HG03196 (cell line): Measurements from ENCODE around the gene VPS16.

ENCODE experiments used
- ATAC-seq: cut with Tn5 transposase; IDR thresholded peaks from one replicate; pipeline ENCODE4 v1.9.1; 2021; ENCODE audit not compliant: unreplicated experiment

Gene VPS16

GRCh38 chr20:2834401-2835110, 6.0 kb upstream of the VPS16 start:
- no peak for ATAC-seq

GRCh38 chr20:2835331-2835796, 5.2 kb upstream of the VPS16 start:
- no peak for ATAC-seq

- no peak for ATAC-seq
These were observed 4.5 kb upstream of the VPS16 start for GRCh38 chr20:2836035-2836434.

- no peak for ATAC-seq
These were observed 3.2 kb upstream of the VPS16 start for GRCh38 chr20:2837221-2837960.

GRCh38 chr20:2838170-2838797, 2.3 kb upstream of the VPS16 start:
- ATAC-seq: no peak

GRCh38 chr20:2838847-2839671, 1.5 kb upstream of the VPS16 start:
- ATAC-seq: no peak

GRCh38 chr20:2839732-2840137, 810 bp upstream of the VPS16 start:
- ATAC-seq: no peak

- peak; percentile 26 for ATAC-seq
These were observed 504 bp downstream of the VPS16 start for GRCh38 chr20:2840967-2841531.

- no peak for ATAC-seq
These were observed 5.1 kb downstream of the VPS16 start for GRCh38 chr20:2845607-2846006.

GRCh38 chr20:2846698-2847097, 6.2 kb downstream of the VPS16 start:
- no peak for ATAC-seq

- no peak for ATAC-seq
These were observed 7.3 kb downstream of the VPS16 start for GRCh38 chr20:2847802-2848201.

GRCh38 chr20:2849529-2849928, 9.0 kb downstream of the VPS16 start:
- ATAC-seq: no peak

- no peak for ATAC-seq
These were observed 10.5 kb downstream of the VPS16 start for GRCh38 chr20:2851086-2851485.

- ATAC-seq: no peak
These were observed 18.0 kb downstream of the VPS16 start for GRCh38 chr20:2858591-2858990.

GRCh38 chr20:2859330-2860121, 19.0 kb downstream of the VPS16 start:
- ATAC-seq: no peak

- ATAC-seq: no peak
These were observed 24.1 kb downstream of the VPS16 start for GRCh38 chr20:2864626-2865025.

GRCh38 chr20:2865101-2865500, 24.6 kb downstream of the VPS16 start:
- no peak for ATAC-seq

GRCh38 chr20:2865630-2866029, 25.1 kb downstream of the VPS16 start:
- no peak for ATAC-seq

- no peak for ATAC-seq
These were observed 25.7 kb downstream of the VPS16 start for GRCh38 chr20:2866236-2866635.
